Stimulated activated CD8-positive, alpha-beta memory T cell treated with anti-CD3 and anti-CD28 coated beads, Interleukin-15, amount 100 ng/mL, for 1 hour (primary cell): ENCODE results near the gene CACNA1D.

Source experiments
- DNase-seq: peaks from one replicate; pipeline ENCODE4 v3.0.0-alpha.2; 2020; ENCODE audit warnings: low read depth

CACNA1D gene

DNA sequence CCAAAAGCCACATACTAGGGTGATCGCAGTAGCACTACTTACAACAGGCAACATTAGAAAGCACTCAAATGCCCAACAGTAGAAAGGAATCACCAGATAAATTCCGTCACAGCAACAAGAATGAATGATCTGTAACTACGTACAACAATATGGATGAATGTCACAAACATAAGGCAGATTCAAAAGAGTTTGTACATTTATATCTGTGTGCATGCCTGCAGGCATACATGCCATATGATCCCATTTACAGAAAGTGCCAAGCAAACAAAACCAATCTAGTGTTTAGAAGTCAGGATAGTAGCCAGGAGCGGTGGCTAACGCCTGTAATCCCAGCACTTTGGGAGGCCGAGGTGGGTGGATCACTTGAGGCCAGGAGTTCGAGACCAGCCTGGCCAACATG, 355.5 kb downstream of the CACNA1D start:
- DNase-seq = no peak

DNA sequence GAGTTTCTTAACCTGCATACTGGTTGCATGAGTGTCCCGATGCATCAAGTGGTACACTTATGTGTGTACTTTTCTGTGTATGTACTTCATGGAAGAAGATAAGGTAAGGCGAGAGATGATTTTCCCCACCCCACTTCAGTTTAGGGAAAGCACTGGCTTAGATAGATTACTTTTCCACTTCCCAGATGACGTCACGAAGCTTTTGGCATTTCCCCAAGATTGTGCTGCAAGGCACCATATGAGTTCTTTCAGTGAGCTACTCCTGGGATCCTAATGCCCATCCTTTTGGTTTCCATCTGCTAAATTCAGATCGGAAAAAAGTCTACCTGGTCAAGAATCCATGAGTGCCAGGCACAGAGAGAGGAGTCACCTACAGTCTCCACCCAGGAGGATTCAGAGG, 356.5 kb downstream of the CACNA1D start:
- DNase-seq = no peak

DNA sequence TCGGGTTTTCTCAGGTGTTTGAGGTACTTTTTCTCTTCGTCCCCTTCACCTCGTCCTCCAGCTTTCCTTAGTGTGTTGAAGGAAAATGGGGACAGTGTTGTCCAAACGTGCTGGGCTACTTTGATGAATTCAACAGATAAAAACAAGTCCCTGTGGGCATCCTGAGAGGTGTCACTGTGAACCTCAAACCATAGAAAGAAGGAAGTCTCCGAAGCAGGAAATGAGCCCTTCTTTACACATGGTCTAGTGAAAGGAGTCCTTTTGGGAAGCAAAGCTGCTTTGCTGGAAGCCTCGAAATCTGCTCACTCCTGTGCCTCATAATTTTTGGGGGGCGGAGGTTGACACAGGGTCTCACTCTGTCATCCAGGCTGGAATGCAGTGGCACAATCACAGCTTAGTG, 362.6 kb downstream of the CACNA1D start:
- DNase-seq = no peak

DNA sequence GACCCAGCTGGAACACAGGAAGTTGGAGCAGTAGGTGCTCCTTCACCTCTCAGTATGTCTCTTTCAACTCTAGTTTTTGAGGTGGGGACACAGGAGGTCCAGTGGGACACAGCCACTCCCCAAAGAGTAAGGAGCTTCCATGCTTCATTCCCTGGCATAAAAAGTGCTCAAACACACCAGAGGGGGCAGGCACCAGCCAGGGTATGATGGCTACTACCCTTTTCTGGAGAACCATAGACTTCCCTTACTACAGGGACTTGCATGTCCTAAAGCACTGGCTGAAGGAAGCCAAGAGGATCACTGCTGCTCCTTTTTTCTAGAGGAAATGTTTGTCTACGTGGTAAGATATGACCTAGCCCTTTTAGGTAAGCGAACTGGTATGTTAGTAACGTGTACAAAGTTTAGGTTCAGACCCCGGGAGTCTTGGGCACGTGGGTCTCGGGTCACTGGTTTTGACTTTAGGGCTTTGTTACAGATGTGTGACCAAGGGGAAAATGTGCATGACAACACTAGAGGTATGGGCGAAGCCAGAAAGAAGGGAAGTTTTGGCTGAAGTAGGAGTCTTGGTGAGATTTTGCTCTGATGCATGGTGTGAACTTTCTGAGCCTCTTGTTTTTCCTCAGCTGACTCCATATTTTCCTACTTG, 363.8 kb downstream of the CACNA1D start:
- no peak for DNase-seq

DNA sequence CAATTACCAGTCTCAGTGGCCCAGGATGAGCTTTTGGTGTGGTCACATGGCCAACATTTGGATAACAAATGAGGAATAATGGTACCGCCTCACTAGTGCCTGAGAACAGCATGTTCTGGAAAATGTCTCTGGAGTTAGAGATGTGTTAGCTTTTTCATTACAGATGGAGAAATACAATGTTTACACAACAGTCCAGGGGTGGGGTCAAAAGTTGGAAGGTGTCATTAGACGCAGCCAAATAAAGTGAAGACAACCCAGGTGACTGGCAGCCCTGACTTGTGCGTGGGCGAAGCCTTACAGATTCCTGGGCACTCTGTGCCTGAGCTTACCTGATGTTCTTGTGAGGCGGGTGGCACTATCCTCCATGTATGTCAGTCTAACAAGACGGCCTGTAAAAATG, 364.8 kb downstream of the CACNA1D start:
- DNase-seq = no peak

DNA sequence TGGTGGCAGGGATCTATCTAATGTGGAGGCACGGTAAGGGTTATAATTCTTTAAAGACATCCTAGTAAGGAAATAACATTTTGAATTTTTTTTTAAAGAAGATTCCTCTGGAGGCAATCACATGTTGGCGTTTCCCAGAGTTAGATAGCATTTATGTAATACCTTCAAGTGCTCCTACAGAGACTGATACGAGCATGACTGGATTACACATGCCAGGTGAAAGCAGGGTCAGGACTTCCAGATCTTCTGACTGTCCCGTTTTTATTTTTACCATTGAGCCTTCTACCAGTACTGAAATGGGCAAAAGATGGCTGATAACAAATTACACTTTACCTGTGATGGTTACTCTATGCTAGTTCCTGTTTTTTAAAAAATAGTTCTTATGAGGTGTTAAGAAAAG, 365.8 kb downstream of the CACNA1D start:
- DNase-seq = no peak

DNA sequence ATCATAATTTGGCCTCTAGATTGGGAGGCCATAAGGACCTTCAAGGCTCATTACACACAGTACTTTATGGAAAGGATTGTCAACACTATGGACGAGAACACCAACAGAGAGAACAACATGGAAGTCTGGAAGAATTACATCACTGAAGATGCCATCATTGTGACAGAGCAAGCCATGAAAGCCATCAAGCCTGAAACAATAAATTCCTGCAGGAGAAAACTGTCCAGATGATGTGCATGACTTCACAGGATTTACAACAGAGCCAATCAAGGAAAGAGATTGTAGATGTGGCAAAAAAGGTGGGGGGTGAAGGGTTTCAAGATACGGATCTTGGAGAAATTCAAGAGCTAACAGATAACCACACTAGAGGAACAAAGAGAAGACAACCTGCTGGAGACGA, 367.8 kb downstream of the CACNA1D start:
- no peak for DNase-seq

DNA sequence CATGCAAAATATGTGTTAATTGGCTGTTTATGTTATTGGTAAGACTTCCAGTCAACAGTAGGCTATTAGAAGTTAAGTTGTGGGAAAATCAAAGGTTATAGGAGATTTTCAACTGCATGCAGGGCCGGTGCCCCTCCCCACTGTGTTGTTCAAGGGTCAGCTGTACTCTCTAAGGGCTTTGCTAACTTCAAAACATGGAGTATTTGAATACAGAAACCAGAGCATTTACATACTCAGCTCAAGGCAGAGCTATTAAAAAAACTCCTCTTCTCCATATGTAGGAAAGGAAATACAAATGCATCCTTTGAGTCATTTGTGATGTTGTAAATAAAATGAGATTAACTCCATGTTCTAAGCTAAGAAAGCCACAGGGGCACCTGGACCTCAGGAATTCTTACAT, 368.7 kb downstream of the CACNA1D start:
- DNase-seq = no peak
